Esophagus squamous epithelium (tissue), 5 donors: ENCODE measurements around the gene IRF2BPL. TPM values are rescaled to one million over a fixed set of nuclear protein-coding genes. Genes with fewer than 3 reads are reported as not detected.

ENCODE experiments used
- DNase-seq: peaks from one replicate; lab custom pipeline; 2025; lab: John Stamatoyannopoulos, UW
- H3K27ac ChIP-seq, 4 donors: fragments of 200-600 bp; sonication (generic); one replicate each; pipeline ENCODE4 v1.5.1; 2016 to 2019; ENCODE audit warnings: mild to moderate bottlenecking in 1 of 4
- H3K27me3 ChIP-seq, 4 donors: fragments of 200-600 bp; sonication (generic); 1 replicate in 3 of 4; 2 replicates in 1 of 4; pipeline versions ENCODE4 v1.5.1 to v1.6.0; 2017 to 2021; ENCODE audit warnings: antibody characterized with exemption in 1 of 4
- H3K36me3 ChIP-seq, 3 donors: fragments of 200-600 bp; sonication (generic); one replicate each; pipeline ENCODE4 v1.5.1; 2016 to 2019
- H3K4me1 ChIP-seq, 3 donors: fragments of 200-600 bp; sonication (generic); one replicate each; pipeline ENCODE4 v1.5.1; 2017 to 2019
- H3K4me3 ChIP-seq, 4 donors: fragments of 200-600 bp; sonication (generic); 1 replicate in 3 of 4; 2 replicates in 1 of 4; pipeline ENCODE4 v1.5.1; 2016 to 2019; ENCODE audit warnings: mild to moderate bottlenecking in 2 of 4, moderate library complexity in 1 of 4
- H3K9me3 ChIP-seq, 3 donors: fragments of 200-600 bp; sonication (generic); one replicate each; pipeline ENCODE4 v1.5.1; 2016 to 2019
- CTCF ChIP-seq, 6 experiments: fragments of 450-650 bp in 4 of 6; fragments of 200-600 bp in 2 of 6; sonication (generic) in 2 of 6; IDR thresholded peaks; one replicate each; pipeline ENCODE4 v1.5.1; 2016 to 2019; ENCODE audit warnings: antibody characterized with exemption in 6 of 6, mild to moderate bottlenecking in 4 of 6, moderate library complexity in 4 of 6
- POLR2A ChIP-seq, 4 donors: fragments of 450-650 bp; IDR thresholded peaks; one replicate each; pipeline ENCODE4 v1.6.1; 2017; ENCODE audit warnings: antibody characterized with exemption in 4 of 4, mild to moderate bottlenecking in 4 of 4, moderate library complexity in 3 of 4
- WGBS, 2 donors: methylation state at CpG; one replicate each; pipeline ENCODE4 v1.1.5; 2018; 5-methylcytosine and 5-hydroxymethylcytosine counted together
- intact Hi-C: fragments of 100-400 bp; cut with DNase I; formaldehyde crosslinking; loops from one replicate; pipeline ENCODE4 v1.15.0; 2022
- total RNA-seq, 4 donors: library from RNA; depleted of rRNA; stranded (reverse); fragments of >200 nt; gene quantifications; one replicate each; pipeline ENCODE4 v1.1.0, GENCODE V29; 2016
- donor health status: DM: yes; HTN: yes; CAD: no.

The IRF2BPL gene
- total RNA-seq, 4 donors from 2014 or later = 15.8 to 28.8 (median 24.0) TPM

DNA sequence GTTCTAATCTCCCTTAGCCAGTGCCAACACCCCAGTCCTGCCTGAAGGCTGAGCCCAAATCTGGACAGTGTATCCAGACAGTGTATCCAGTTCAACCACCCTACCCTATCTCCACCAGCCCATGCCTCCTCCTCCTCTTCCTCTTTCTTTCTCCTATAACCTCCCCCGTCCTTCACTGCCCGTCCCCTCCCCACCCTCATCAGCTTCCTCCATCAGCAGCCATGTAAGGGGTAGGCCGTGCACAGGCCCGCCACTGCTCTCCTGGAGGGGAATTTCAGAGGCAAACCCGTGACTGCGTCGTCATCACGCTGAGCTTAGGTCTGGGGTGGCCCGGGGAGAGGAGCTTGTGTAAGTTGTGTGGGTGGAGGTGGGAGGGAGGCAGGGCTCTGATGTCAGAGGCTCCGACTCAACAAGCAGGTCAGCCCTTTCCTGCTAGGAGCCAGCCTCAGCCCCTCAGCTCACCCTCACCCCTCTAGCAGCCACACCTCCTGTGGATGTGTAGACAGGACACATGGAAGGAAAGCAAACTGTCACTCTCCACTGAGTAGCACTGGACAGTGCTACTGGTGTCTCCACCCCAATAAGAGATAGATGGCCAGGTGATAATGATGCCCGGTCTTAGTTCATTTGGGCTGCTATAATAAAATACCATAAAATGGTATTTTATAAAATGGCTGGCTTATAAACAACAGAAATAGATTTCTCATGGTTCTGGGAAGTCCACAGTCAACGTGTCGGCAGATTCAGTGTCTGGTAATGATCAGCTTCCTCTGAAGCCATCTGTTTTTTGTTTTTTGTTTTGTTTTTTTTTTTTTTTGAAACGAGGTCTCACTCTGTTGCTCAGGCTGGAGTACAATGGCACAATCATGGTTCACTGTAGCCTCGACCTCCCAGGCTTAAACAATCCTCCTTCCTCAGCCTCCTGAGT, 50.5 kb downstream of the IRF2BPL start:
- intact Hi-C loops = no loop called here
- Histone ChIP-seq H3K36me3 (no peaks in the 10 kb centered on the region), H3K27me3 (no peaks in the 10 kb centered on the region), H3K27ac (peak overlapping the region in 2 of 4 donors; percentile 6 to 54), H3K9me3 (peaks cover 0 to 6% (median 0%) of the 10 kb centered on the region in 3 donors), H3K4me3 (no peak overlapping the region), H3K4me1 (peaks cover 0 to 18% (median 7%) of the 10 kb centered on the region in 3 donors)
- TF ChIP-seq POLR2A (IDR thresholded peaks at IDR 0.05) = peak in 1 of 4 donors; percentile 9
- TF ChIP-seq CTCF (IDR thresholded peaks at IDR 0.05) = no peak
- 42 to 48% methylated on average over 11 to 14 of the region's 15 CpGs for WGBS, 2 donors
- no peak for DNase-seq

DNA sequence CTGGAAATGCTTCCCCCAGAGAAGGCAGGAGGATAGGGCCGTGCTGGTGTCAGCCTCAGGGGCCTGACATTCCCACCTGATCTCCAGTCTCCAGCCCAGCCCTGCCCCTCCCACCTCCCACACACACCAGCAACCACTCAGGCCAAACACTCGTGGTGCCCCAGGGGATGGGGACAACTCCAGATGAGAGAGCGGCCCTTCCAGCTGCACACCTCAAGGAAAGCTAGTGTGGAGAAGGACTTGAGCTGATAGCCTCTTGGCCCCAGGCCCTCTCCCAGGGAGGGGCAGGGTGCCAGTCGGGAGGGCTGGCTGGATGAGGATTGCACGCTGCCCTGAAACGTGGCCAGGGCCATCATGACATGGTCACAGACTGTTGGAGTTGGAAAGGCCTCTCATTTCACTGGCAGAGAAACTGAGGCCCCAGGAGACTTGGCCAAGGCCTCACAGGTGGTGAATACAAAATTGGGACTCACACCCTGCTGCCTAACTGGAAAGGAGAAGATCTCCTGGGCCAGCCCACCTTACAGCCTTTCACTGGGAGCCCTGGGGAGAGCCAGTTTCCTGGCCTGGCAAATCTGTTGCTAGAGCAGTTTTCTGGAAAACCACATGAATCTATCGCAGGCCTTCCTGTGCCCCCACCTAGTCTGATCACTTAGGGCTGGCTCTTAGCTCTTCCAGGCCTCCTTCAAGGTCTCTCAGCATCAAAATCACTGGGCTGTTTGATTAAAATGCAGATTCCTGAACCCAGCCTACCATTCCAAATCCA, 52.1 kb downstream of the IRF2BPL start:
- H3K27me3 ChIP-seq = no peaks in the 10 kb centered on the region
- no peaks in the 10 kb centered on the region for H3K36me3 ChIP-seq
- intact Hi-C loops = no loop called here
- TF ChIP-seq CTCF (IDR thresholded peaks at IDR 0.05) = no peak
- no peak for TF ChIP-seq POLR2A (IDR thresholded peaks at IDR 0.05)
- peaks cover 0 to 18% (median 7%) of the 10 kb centered on the region in 3 donors for H3K4me1 ChIP-seq
- DNase-seq = no peak
- no peak overlapping the region for H3K27ac ChIP-seq
- no peak overlapping the region for H3K4me3 ChIP-seq
- 70 to 100% methylated on average over 1 to 2 of the region's 7 CpGs for WGBS, 2 donors
- H3K9me3 ChIP-seq = no peaks in the 10 kb centered on the region

DNA sequence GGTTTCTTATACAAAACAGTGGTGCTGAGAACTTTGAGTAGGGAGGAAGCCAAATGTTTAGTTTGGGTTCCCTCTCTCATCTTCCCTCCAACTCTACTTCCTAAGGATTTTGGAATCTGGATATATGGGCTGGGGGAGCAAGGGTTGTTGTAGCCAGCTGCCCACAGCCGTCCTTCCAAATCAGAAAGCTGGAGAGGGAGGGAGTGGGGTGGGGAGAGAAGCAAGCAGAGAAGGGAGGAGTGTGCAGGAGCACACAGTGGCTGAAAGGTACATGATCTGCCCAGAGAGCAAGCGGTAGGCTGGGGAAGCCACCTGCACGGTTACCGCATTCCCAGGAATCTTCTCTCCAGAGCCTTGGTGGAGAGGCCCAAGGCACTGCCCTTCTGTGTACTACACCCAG, 52.7 kb downstream of the IRF2BPL start:
- no peak for DNase-seq
- H3K36me3 ChIP-seq = no peaks in the 10 kb centered on the region
- H3K27me3 ChIP-seq = no peaks in the 10 kb centered on the region
- no peak overlapping the region for H3K27ac ChIP-seq
- H3K9me3 ChIP-seq = no peaks in the 10 kb centered on the region
- H3K4me3 ChIP-seq = no peak overlapping the region
- intact Hi-C loops = no loop called here
- WGBS, 2 donors = 85 to 100% methylated on average over 3 to 4 of the region's 4 CpGs
- TF ChIP-seq POLR2A (IDR thresholded peaks at IDR 0.05) (no peak), CTCF (IDR thresholded peaks at IDR 0.05) (no peak)
- peaks cover 0 to 18% (median 7%) of the 10 kb centered on the region in 3 donors for H3K4me1 ChIP-seq

DNA sequence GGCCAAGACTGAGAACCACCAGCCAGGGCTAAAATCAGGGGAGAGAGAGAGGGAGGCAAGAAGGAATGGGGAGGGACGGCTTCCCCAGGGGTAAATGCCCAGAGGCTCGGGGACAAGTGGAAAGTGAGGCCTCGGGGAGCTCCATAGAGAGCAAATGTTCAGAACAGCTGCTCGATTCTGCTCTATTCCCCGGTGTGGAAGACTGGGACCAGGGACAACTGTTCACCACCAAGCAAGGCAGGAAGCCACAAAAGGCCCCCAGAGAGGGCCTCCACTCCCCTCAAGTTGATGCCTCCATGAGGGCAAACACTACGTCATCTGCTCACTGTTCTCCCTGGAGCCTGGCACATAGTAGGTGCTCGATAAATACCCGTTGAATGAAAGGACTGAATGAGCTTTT, 53.5 kb downstream of the IRF2BPL start:
- TF ChIP-seq POLR2A (IDR thresholded peaks at IDR 0.05) (no peak), CTCF (IDR thresholded peaks at IDR 0.05) (no peak)
- WGBS, 2 donors = 77 to 100% methylated on average over 8 of the region's 8 CpGs
- no peak overlapping the region for H3K4me3 ChIP-seq
- intact Hi-C loops = no loop called here
- no peak for DNase-seq
- no peaks in the 10 kb centered on the region for H3K9me3 ChIP-seq
- H3K27ac ChIP-seq = no peak overlapping the region
- H3K4me1 ChIP-seq = peaks cover 0 to 18% (median 7%) of the 10 kb centered on the region in 3 donors
- no peaks in the 10 kb centered on the region for H3K27me3 ChIP-seq
- H3K36me3 ChIP-seq = no peaks in the 10 kb centered on the region

Other genes with a start within 250 kb of the IRF2BPL start
- gene ANGEL1, start 215.8 kb downstream of the IRF2BPL start, total RNA-seq = 10 to 100 TPM in 1 of 4 donors, 1 to 10 TPM in 3; 3.4 to 13.7 (median 8.3) TPM
- gene LRRC74A, start 202.3 kb downstream of the IRF2BPL start, total RNA-seq = not detected
- 10 to 100 TPM; 17.1 to 38.3 (median 32.6) TPM for gene CIPC, start 69.5 kb upstream of the IRF2BPL start, total RNA-seq
- not detected for gene ZDHHC22, start 113.1 kb upstream of the IRF2BPL start, total RNA-seq
- 10 to 100 TPM in 1 of 4 donors, 1 to 10 TPM in 3; 5.2 to 18.6 (median 9.8) TPM for gene TMEM63C, start 153.1 kb upstream of the IRF2BPL start, total RNA-seq
- not detected for gene NGB, start 242.5 kb upstream of the IRF2BPL start, total RNA-seq